ENCODE measurements around the gene CTF1. TPM values are rescaled to one million over a fixed set of nuclear protein-coding genes. Genes with fewer than 3 reads are reported as not detected.
"Not testable (repeated sequence)": the region's sequence is repeated elsewhere in the genome, so short reads cannot be mapped to it uniquely, and the experiment has no call there.

Gene CTF1
- total RNA-seq, 1 experiment from 2014 or later = 0.42 TPM

GRCh38 chr16:30930160-30930571, 33.8 kb downstream of the CTF1 start:
- DNase-seq (ENCODE audit: low read depth) = no peak

- DNase-seq (ENCODE audit: low read depth) = no peak
Measured at GRCh38 chr16:30931068-30931650, 34.7 kb downstream of the CTF1 start.

- DNase-seq (ENCODE audit: low read depth) = peak; percentile 56
Measured at GRCh38 chr16:30934827-30935557, 38.6 kb downstream of the CTF1 start.

- DNase-seq (ENCODE audit: low read depth) = no peak
Measured at GRCh38 chr16:30937692-30938091, 41.3 kb downstream of the CTF1 start.

GRCh38 chr16:30939571-30939970, 43.2 kb downstream of the CTF1 start:
- not testable (repeated sequence) for DNase-seq (ENCODE audit: low read depth)

- DNase-seq (ENCODE audit: low read depth) = peak; percentile 67
Measured at GRCh38 chr16:30941600-30942425, 45.4 kb downstream of the CTF1 start.

- DNase-seq (ENCODE audit: low read depth) = no peak
Measured at GRCh38 chr16:30942426-30942806, 46.0 kb downstream of the CTF1 start.

GRCh38 chr16:30944352-30944751, 47.9 kb downstream of the CTF1 start:
- no peak for DNase-seq (ENCODE audit: low read depth)

- no peak for DNase-seq (ENCODE audit: low read depth)
Measured at GRCh38 chr16:30946671-30947540, 50.5 kb downstream of the CTF1 start.

GRCh38 chr16:30947541-30947858, 51.1 kb downstream of the CTF1 start:
- DNase-seq (ENCODE audit: low read depth) = no peak

GRCh38 chr16:30947859-30948666, 51.6 kb downstream of the CTF1 start:
- DNase-seq (ENCODE audit: low read depth) = peak; percentile 98

- peak; percentile 79 for DNase-seq (ENCODE audit: low read depth)
Measured at GRCh38 chr16:30948667-30949649, 52.5 kb downstream of the CTF1 start, which contains the start of gene ORAI3. TSS of gene ORAI3 (plus strand) at chr16:30949068. CDS start at chr16:30949290, 222 bp downstream.

- DNase-seq (ENCODE audit: low read depth) = peak; percentile 94
Measured at GRCh38 chr16:30949650-30950515, 53.5 kb downstream of the CTF1 start.

GRCh38 chr16:30950516-30951065, 54.2 kb downstream of the CTF1 start:
- no peak for DNase-seq (ENCODE audit: low read depth)

- no peak for DNase-seq (ENCODE audit: low read depth)
Measured at GRCh38 chr16:30951193-30951592, 54.8 kb downstream of the CTF1 start.

GRCh38 chr16:30951750-30952149, 55.3 kb downstream of the CTF1 start:
- peak; percentile 24 for DNase-seq (ENCODE audit: low read depth)

GRCh38 chr16:30953111-30953510, 56.7 kb downstream of the CTF1 start:
- no peak for DNase-seq (ENCODE audit: low read depth)

Measured in M059J (cell line).